ENCODE data around the gene IP6K2.

Gene IP6K2

GRCh38 chr3:48686538-48687219, 30.3 kb downstream of the IP6K2 start:
- TF ChIP-seq CTCF (IDR thresholded peaks at IDR 0.05; ENCODE audit: low read depth, low read length), result no peak
- no peak overlapping the region for H3K4me3 ChIP-seq (ENCODE audit: low read depth, low read length)

GRCh38 chr3:48685603-48686511, 31.2 kb downstream of the IP6K2 start, which contains the start of gene NCKIPSD:
Gene NCKIPSD (minus strand): TSS chr3:48685915. CDS start chr3:48685807, 108 bp downstream.
- H3K4me3 ChIP-seq (ENCODE audit: low read depth, low read length), result peak within 1 kb of the TSS; percentile 90
- peak; percentile 59 for TF ChIP-seq CTCF (IDR thresholded peaks at IDR 0.05; ENCODE audit: low read depth, low read length)

GRCh38 chr3:48685293-48685602, 31.8 kb downstream of the IP6K2 start:
- peak overlapping the region; percentile 90 for H3K4me3 ChIP-seq (ENCODE audit: low read depth, low read length)
- TF ChIP-seq CTCF (IDR thresholded peaks at IDR 0.05; ENCODE audit: low read depth, low read length), result no peak

- no peak for TF ChIP-seq CTCF (IDR thresholded peaks at IDR 0.05; ENCODE audit: low read depth, low read length)
- H3K4me3 ChIP-seq (ENCODE audit: low read depth, low read length), result peak overlapping the region; percentile 90
These were observed 32.4 kb downstream of the IP6K2 start for GRCh38 chr3:48684480-48685143.

- TF ChIP-seq CTCF (IDR thresholded peaks at IDR 0.05; ENCODE audit: low read depth, low read length), result no peak
- peak overlapping the region; percentile 90 for H3K4me3 ChIP-seq (ENCODE audit: low read depth, low read length)
These were observed 33.0 kb downstream of the IP6K2 start for GRCh38 chr3:48684054-48684349.

- no peak overlapping the region for H3K4me3 ChIP-seq (ENCODE audit: low read depth, low read length)
- TF ChIP-seq CTCF (IDR thresholded peaks at IDR 0.05; ENCODE audit: low read depth, low read length), result no peak
These were observed 34.2 kb downstream of the IP6K2 start for GRCh38 chr3:48682786-48683185.

Measured in WI38 (cell line).